GM12892 (cell line): ENCODE results near the gene ELN.

ENCODE experiments used
- POLR2A ChIP-seq: IDR thresholded peaks from 2 replicates; pipeline ENCODE4 v1.6.1; 2011; ENCODE audit warnings: low read depth, low read length, control low read depth
- POLR2AphosphoS5 ChIP-seq: IDR thresholded peaks from 2 replicates; pipeline ENCODE4 v1.6.1; 2011; ENCODE audit warnings: low read depth, low read length, control low read depth
- TAF1 ChIP-seq: IDR thresholded peaks from 2 replicates; pipeline ENCODE4 v1.6.1; 2011; ENCODE audit warnings: low read depth, mild to moderate bottlenecking, control low read depth, low read length, borderline replicate concordance

GRCh38 chr7:74028321-74028838, 407 bp downstream of the ELN start:
- no peak for TF ChIP-seq POLR2A
- TF ChIP-seq POLR2AphosphoS5, result no peak
- no peak for TF ChIP-seq TAF1
